ENCODE data around the gene CROCC2. TPM values are rescaled to one million over a fixed set of nuclear protein-coding genes. Genes with fewer than 3 reads are reported as not detected.

Gene CROCC2
- total RNA-seq, 1 experiment from 2014 or later: not detected

DNA sequence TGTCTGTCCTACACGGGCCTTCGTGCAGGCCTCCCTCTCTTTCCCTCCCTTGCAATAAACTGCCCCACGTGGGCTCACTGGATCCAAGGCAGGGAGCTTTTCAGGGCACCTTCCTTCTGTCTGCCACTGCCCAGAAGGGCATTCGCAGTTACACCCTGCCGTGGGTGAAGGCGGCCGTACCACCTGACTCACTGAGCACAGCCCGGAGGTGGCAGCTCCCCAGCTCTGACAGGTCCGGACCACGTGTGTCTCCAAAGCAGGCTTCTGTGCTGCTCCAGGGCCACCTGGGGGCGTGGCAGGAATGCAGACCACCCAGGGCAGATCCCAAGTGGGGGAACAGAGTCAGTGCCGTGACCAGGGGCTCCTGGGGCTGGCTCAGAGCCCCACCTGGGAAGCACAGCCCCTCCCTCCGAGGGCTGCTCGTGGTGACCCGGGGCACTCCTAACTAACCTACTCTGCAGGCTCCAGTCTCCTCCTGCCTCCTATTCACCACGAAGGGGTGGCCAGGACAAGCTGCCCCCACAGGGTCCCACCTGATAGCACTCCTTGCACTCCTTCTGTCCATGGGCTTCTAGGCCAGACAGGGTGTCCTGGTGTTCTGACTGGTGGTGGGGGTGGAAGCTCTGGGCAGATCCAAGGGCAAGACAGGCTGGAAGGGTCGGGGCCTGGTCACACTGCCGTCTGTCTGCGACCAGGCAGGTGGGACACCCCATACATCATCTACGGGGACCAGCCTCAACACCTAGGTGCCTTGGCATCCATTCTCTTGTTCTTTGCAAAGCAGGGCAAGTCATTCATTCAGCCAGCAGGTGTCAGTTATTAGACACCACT, 102.0 kb downstream of the CROCC2 start:
- DNase-seq (ENCODE audit: extremely low read depth, low read depth): no peak

GRCh38 chr2:241008711-241009121, 102.6 kb downstream of the CROCC2 start:
- DNase-seq (ENCODE audit: extremely low read depth, low read depth): no peak

DNA sequence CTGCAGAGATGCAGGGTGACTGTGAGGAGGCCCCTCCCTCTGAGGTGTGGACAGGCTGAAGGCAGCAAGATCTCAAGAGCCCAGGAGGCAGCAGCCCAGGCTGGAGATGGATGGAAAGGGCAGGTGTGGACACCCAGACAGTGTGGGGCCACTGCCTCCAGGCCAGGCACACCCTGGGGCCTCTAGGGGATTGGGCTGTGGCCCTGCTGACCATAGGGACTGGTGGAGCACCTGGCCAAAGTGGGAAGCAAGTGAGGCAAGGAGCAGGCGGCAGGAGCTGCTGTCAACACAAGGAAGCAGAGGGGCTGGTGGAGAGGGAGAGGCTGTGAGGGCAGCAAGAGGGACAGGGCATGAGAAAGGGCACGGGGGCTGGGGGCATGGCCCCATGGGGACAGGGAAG, 103.1 kb downstream of the CROCC2 start:
- DNase-seq (ENCODE audit: extremely low read depth, low read depth): no peak

DNA sequence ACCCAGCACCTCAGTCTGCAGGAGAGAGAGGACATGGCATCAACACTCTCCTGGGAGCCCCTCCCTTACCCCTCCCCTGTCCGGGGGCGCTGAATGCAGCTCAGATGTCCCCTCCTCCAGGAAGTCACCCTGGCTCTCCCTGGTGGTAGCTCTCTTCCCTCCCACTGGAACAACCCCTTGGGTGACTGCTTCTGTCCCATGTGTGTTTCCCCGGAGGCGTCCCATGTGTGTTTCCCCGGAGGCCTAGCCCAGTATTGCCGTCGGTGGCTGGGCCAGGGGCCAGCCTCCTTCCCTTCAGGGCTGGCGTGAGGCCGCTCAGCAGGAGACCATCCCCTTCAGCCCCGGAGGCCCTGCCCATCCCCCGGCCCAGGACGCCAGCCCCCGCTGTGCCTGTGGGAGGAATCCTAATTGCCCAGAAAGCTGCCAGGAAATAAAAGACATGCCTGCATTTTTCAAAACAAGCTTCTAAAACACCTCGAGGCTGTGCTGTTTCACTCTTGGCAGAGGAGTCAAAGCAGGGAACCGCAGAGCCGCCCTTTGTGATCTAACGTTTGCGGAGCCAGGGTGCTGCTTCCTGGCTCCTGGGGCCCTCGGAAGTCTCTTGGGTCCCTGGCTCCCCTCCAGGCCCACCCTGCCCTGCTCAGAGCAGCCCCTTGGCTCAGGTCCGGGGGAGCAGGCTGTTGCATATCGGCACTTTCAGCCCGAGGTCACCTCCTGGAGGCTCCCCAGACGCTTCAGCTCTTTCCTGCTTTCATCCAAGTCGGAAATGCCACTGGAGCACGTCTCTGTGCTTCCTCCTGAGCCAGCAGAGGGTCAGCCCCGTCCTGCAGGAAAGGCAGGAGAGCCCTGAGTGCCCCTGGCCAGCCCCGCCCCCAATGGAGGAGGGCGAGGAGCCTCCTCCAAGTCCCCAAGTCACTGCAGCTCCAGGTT, 103.7 kb downstream of the CROCC2 start:
- DNase-seq (ENCODE audit: extremely low read depth, low read depth): no peak

DNA sequence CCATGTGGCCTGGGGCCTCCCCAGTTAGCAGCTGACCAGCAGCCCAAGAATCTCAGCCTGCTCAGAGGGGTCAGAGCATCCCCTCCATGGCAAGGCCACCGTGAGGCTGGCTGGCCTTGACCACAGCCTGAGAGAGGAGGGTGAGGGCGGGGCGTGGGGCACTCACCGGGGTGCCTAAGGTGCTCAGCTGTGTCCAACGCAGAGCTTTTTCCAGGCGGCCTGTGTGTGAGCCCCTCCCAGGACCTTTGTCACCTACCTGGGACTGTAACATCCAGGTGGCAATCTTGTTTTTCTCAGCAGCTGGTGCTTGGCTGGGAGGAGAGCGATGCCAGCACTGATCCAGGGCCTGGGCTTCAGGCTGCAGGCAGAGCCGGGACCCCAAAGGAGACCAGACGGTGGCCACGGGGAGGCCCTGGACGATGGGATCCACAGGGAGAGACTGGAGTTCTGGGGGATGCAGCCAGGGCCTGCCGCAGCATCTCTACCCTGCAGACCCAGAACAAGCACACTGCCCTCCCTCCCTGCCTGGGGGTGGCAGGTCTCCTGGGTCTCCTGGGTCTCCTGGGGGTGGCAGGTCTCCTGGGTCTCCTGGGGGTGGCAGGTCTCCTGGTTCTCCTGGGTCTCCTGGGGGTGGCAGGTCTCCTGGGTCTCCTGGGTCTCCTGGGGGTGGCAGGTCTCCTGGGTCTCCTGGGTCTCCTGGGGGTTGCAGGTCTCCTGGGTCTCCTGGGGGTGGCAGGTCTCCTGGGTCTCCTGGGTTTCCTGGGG, 104.6 kb downstream of the CROCC2 start:
- DNase-seq (ENCODE audit: extremely low read depth, low read depth): no peak

DNA sequence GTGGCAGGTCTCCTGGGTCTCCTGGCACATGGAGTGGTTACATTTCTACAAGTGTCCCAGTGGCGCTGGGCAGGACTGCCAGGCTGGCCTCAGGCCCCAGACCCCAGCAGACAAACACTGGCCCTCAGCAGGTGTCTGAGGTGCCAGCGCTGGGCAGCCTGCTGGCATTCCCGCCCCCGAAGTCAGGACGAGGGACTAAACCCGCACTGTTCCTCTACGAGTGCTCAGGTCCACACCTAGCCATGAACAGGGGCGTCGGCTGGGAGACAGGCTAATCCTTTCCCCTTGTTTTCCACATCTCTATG, 105.1 kb downstream of the CROCC2 start:
- DNase-seq (ENCODE audit: extremely low read depth, low read depth): no peak

DNA sequence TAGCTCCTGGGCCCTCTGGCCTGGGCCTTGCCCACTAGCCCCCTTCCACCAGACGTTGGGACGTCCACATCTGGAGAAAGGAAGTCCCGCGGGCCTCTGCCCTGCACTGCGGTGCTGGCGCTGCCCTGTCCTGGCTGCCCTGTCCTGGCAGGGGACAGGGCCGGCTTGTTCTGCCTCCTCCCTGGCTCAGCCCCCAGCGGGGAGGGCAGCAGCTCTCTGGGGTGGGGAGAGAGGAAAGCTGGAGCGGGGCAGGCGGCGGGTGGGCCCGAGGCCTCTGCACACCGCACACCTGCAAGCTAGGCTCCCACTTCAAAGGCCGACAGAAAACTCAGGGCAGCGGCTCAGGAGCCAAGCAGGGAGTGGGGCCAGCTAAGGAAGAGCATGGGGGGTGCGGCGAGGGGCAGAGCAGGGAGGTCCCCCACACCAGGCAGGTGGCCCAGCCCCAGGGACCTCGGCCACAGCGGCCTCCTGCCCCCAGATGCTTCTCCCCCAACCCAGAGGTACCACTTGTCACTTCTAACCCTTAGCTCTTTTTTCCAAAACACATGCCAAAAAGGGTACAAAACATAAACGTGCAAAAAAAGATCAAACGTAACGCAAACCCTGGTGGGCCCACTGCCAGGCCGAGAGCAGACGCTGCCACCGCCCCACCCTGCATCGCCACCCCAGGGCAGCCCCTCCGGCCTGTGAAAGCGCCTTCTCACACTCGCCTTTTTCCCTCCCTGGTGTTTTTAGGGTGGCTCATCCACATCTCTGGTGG, 105.8 kb downstream of the CROCC2 start:
- no peak for DNase-seq (ENCODE audit: extremely low read depth, low read depth)

DNA sequence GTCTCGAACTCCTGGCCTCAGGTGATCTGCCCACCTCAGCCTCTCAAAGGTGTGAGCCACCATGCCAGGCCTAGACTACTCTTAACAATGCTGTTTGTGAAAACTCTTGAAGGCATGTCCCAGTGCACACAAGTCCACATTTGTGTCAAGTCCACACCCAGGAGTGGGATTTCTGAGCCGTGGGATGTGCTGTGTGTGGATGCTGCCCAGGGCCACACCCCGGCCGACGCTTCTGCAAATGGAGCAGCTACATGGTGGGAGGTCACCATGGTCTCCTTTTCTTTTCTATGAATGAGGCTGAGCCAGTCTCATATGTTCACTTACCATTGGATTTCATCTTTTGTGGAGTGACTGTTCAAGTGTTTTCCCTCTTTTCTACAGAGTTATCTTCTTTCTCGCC, 108.1 kb downstream of the CROCC2 start:
- no peak for DNase-seq (ENCODE audit: extremely low read depth, low read depth)

GRCh38 chr2:241014764-241015163, 108.6 kb downstream of the CROCC2 start:
- no peak for DNase-seq (ENCODE audit: extremely low read depth, low read depth)

- no peak for DNase-seq (ENCODE audit: extremely low read depth, low read depth)
Observed at GRCh38 chr2:241015439-241015838, 109.3 kb downstream of the CROCC2 start.

DNA sequence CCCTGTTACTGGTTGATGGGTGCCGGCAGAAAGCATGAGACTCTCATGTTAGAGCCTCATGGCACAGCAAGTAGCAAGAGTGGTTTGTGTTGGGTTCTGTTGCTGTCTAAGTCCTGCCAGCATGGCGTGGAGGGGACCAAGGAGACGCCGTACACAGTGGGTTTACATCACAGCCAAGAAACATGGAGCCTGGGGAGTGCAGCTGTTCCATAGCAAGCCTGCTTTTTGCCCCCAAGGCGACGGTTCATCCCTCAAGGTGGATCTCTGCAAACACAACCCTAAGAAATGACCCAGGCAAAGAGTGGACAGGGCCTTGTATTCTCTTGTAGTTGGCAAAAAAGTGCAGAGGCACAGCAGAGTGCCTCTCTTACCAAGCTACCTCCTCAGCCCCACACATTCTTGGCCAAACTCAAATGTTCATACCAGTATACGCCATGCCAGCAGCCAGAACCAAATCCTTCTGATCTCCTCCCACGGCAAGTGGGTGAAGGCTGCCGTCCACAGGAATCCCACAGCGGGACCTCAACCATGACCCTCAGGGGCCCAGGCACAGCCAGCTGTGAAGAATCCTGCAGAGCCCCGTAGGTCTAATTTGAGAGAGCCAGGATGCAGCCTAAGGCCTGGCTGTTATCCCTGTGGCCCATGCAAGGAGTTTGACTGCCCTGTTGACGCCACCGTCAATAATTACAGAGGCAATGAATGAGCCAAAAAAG, 111.2 kb downstream of the CROCC2 start:
- DNase-seq (ENCODE audit: extremely low read depth, low read depth): no peak

- no peak for DNase-seq (ENCODE audit: extremely low read depth, low read depth)
Observed at GRCh38 chr2:241018051-241018891, 112.1 kb downstream of the CROCC2 start.

DNA sequence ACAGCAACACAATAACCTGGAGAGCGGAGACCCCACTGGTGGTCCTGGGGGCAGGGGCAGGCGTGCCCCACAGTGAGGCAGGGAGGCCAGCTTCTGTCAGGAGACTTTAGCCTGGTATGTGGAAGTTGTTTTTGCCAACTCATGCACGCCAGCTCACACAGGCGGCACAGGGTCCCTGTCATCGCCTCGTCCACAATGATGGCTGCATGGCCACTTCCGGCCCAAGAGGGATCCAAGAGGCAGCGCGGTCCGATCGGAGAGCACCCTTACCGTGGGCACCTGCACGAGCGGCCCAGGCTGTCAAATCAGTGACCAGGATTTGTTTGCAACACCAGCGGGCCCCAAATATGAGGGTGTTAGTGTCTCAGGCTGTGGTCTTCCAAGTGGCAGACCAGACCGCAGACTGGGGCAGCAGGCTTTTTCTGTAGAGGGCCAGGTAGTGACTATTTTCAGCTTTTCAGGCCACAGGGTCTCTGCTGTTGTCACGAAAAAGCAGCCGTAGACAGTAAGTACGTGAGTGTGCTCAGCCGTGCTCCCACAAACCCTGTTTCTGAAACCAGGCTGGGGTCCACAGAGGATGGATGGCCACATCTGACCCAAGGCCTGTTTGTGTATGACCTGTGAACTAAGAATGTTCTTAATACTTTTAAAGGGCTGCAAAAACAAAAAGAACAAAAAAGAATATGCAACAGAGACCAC, 113.5 kb downstream of the CROCC2 start:
- DNase-seq (ENCODE audit: extremely low read depth, low read depth): no peak

GRCh38 chr2:241020201-241020600, 114.1 kb downstream of the CROCC2 start:
- no peak for DNase-seq (ENCODE audit: extremely low read depth, low read depth)

- no peak for DNase-seq (ENCODE audit: extremely low read depth, low read depth)
Observed at GRCh38 chr2:241020629-241021190, 114.6 kb downstream of the CROCC2 start.

DNA sequence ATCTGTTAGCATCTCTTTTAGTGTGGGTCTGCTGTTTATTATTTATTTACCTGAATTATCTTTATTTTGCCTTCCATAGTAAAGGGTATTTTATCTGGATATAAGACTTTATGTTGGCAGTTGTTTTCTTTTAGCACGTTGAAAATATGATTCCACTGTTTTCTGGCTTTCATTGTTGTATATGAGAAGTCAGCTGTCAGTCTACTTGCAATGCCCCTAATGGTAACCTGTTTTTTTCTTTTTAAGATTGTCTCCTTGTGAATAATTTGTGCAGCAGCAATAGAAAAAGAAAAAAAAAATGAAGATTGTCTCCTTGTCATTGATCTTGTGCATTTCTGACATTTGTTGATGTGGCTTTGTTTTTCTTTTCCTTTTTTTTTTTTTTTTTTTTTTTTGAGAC, 119.5 kb downstream of the CROCC2 start:
- DNase-seq (ENCODE audit: extremely low read depth, low read depth): no peak

GRCh38 chr2:241029599-241030332, 123.6 kb downstream of the CROCC2 start:
- DNase-seq (ENCODE audit: extremely low read depth, low read depth): no peak

Measured in NCI-H460 (cell line).